Large intestine (tissue), 3 donors: Measurements from ENCODE around the gene FBXO28. TPM values are rescaled to one million over a fixed set of nuclear protein-coding genes. Genes with fewer than 3 reads are reported as not detected.

Experiments used
- DNase-seq, 2 donors: peaks; one replicate each; pipeline versions ENCODE4 v3.0.0 to v3.0.0-alpha.2; 2013
- H3K27ac ChIP-seq: one replicate; pipeline ENCODE4 v1.5.1; 2013; ENCODE audit warnings: low read length
- H3K27me3 ChIP-seq: 2 replicates; pipeline ENCODE4 v1.6.1; 2013; ENCODE audit warnings: low read length; ENCODE audit not compliant: control insufficient read depth, insufficient read depth
- H3K36me3 ChIP-seq: 2 replicates; pipeline ENCODE4 v1.6.1; 2013; ENCODE audit warnings: low read length; ENCODE audit not compliant: control insufficient read depth, insufficient read depth
- H3K4me1 ChIP-seq: one replicate; pipeline ENCODE4 v1.6.1; 2013; ENCODE audit warnings: low read length; ENCODE audit not compliant: control insufficient read depth, insufficient read depth
- H3K4me3 ChIP-seq: one replicate; pipeline ENCODE4 v1.5.1; 2013; ENCODE audit warnings: low read length
- H3K9me3 ChIP-seq: one replicate; pipeline ENCODE4 v1.6.1; 2013; ENCODE audit warnings: mild to moderate bottlenecking, low read depth, low read length, moderate library complexity; ENCODE audit not compliant: control insufficient read depth
- WGBS: methylation state at CpG from one replicate; pipeline ENCODE4 v1.1.5; 2013; ENCODE audit warnings: low lambda C conversion rate; ENCODE audit not compliant: insufficient coverage; 5-methylcytosine and 5-hydroxymethylcytosine counted together
- polyA plus RNA-seq: library from polyadenylated mRNA; unstranded; fragments of 120-200 nt; gene quantifications from one replicate; pipeline ENCODE4 v1.2.1, GENCODE V29; 2013

The FBXO28 gene
- polyA plus RNA-seq, 1 donor = 24.9 TPM

DNA sequence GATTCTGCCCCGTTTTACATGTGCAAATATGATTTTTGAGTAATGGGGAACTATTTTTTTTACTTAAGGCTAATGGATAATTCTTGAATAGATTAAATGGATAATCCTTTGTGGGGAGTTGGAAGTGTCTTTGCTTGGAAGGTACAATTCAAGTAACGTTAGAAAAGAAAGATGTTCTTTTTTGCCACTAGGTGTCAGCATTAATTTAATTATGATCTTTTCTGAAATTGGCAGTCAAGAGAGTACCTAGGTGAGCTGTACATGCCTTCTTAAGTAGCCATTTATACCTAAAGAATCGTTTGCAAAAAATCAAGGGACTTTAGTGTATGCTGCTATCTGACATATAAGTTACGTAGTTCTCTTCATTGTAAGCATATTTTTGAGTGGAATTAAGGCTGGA is 2.2 kb downstream of the FBXO28 start:
- H3K4me1 ChIP-seq = peaks cover 3% of the 10 kb centered on the region
- no peaks in the 10 kb centered on the region for H3K27me3 ChIP-seq
- peak; percentile 21 to 58 for DNase-seq
- H3K27ac ChIP-seq = no peak overlapping the region
- peaks cover 7% of the 10 kb centered on the region for H3K36me3 ChIP-seq
- no peaks in the 10 kb centered on the region for H3K9me3 ChIP-seq
- no peak overlapping the region for H3K4me3 ChIP-seq
- 17% methylated on average over 1 of the region's 4 CpGs for WGBS

DNA sequence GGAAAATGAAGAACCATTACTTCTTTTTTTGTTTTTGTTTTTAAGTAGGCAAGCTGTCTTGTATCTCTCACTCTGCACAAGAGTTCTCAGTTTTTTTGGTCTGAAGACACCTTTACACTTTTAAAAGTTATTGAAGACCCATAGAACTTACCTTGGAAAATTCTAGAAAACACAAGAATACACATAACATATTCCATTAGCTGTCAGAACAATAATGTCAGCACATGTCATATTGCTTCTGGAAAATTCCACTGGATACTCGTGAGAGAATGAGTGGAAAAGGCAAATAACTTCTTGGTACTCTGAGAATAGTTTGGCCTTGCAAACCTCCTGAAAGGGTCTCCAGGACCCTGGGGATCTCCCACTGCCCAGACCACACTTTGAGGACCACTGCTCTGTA is 4.8 kb downstream of the FBXO28 start:
- Histone ChIP-seq H3K4me1 (peaks cover 3% of the 10 kb centered on the region), H3K27ac (no peak overlapping the region), H3K9me3 (no peaks in the 10 kb centered on the region), H3K4me3 (no peak overlapping the region), H3K36me3 (peaks cover 7% of the 10 kb centered on the region), H3K27me3 (no peaks in the 10 kb centered on the region)
- no peak for DNase-seq
- no CpG with 5 or more reads among the region's 1 CpG for WGBS

DNA sequence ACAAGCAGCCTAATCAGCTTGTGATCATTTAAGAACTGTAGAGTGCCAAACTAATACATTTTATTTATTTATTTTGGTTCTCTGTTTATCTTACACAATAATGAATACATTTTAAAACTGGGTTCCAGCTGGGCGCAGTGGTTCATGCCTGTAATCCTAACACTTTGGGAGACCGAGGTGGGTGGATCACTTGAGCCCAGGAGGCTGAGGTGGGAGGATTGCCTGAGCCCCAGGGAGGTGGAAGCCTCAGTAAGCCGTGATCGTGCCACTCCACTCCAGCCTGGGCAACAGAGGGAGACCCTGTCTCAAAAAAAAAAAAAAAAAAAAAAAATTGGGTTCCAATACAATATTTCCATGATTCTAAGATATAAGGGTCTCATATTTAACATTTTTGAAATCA is 9.2 kb downstream of the FBXO28 start:
- DNase-seq = no peak

DNA sequence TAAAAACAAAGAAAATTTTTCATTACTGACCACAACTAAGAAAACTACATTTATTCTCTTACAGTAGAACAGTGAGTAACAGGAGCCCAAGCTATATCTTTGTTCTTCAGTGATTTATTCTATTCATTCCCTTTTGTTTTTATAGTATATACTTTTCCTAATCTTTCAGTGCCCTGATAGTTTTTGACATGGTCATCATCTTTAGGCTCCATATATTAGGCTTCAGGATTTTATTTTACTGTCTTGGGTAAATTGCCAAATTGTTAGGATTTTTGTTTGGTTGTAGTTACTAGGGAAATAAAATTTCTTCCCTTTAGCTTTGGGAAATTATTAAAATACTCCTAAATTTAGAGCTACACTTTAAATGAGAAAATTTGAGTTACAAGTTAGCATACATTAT is 10.3 kb downstream of the FBXO28 start:
- no peak overlapping the region for H3K27ac ChIP-seq
- no peaks in the 10 kb centered on the region for H3K9me3 ChIP-seq
- no peaks in the 10 kb centered on the region for H3K27me3 ChIP-seq
- no peak overlapping the region for H3K4me3 ChIP-seq
- no peaks in the 10 kb centered on the region for H3K4me1 ChIP-seq
- peaks cover 5% of the 10 kb centered on the region for H3K36me3 ChIP-seq
- DNase-seq = no peak

More for the DNA sequence above, 9.2 kb downstream of the FBXO28 start:
- no CpG with 5 or more reads among the region's 4 CpGs for WGBS
- Histone ChIP-seq H3K4me1 (no peaks in the 10 kb centered on the region), H3K27me3 (no peaks in the 10 kb centered on the region), H3K36me3 (peaks cover 5% of the 10 kb centered on the region), H3K27ac (no peak overlapping the region), H3K4me3 (no peak overlapping the region), H3K9me3 (no peaks in the 10 kb centered on the region)

DNA sequence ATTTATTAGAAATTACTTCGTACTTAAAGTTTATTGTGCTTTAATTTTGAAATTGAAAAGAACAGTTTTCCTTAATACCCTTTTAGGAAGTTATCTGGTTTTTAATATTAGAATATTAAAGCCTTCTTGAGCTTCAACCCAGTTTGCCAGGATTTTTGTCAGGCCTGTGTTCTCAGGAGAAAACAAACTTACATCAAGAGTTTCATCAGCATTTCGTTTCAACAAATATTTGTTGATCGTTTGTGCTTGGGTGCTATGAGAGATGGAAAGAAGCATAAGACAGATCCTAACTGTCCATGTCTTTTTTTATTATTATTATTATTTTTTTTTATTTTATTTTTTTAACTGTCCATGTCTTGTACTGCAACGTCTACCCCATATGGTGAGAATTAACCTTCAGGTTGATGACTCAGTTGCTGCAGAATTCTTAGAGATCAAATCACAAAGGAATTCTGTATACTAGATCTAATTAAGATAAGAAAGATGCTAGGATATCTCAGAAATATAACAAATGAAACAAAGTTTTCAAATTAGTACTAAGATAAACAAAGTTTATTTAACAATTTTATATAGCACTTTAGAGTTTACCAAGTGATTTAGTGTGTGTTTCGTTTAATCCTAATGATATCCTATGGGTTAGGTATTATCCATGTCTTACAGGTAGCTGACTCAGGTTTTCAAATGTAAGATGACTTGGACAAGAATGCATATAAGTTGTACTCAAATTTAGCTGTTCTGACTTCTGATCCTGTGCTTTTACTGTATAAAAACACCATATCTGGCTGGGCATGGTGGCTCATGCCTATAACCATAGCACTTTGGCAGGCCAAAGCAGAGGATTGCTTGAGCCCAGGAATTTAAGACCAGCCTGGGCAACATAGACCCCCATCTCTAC is 14.3 kb downstream of the FBXO28 start:
- H3K9me3 ChIP-seq = no peaks in the 10 kb centered on the region
- no peak overlapping the region for H3K4me3 ChIP-seq
- WGBS = 79% methylated on average over 4 of the region's 5 CpGs
- H3K4me1 ChIP-seq = no peaks in the 10 kb centered on the region
- H3K36me3 ChIP-seq = peaks cover 26% of the 10 kb centered on the region
- no peak for DNase-seq
- no peak overlapping the region for H3K27ac ChIP-seq
- H3K27me3 ChIP-seq = no peaks in the 10 kb centered on the region

DNA sequence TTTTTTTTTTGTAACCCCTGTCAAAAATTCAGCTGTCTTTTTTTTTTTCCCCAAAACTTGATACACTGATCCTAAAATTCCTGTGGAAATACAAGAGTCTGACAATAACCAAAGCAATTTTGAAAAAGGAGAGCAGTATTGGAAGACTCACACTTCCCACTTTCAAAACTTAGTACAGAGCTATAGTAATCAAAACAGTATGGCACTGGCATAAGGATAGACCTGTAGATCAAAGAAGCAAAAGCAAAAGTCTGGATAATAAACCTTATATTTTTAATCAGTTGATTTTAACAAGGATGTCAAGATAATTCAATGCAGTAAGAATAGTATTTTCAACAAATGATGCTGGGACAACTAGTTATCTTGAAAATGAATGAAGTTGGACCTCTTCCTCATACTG is 17.3 kb downstream of the FBXO28 start:
- Histone ChIP-seq H3K4me3 (no peak overlapping the region), H3K36me3 (peaks cover 33% of the 10 kb centered on the region), H3K27me3 (no peaks in the 10 kb centered on the region), H3K27ac (no peak overlapping the region), H3K4me1 (no peaks in the 10 kb centered on the region), H3K9me3 (no peaks in the 10 kb centered on the region)
- no peak for DNase-seq

DNA sequence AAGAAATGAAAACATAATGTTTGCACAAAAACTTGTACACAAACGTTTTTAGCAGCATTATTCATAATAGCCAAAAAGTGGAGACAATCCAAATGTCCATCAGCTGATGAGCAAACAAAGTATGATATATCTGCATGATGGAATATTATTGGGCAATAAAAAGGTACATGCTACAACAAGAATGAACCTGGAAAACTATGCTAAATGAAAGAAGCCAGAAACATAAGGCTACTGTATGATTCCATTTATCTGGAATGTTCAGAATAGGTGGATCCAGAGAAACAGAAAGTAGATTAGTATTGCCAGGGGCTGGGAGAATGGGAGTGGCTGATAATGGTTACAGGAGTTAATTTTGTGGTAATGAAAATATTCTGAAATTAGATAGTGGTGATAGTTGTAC is 19.0 kb downstream of the FBXO28 start:
- H3K9me3 ChIP-seq = no peaks in the 10 kb centered on the region
- no CpG with 5 or more reads among the region's 1 CpG for WGBS
- no peak for DNase-seq
- H3K27ac ChIP-seq = no peak overlapping the region
- H3K27me3 ChIP-seq = no peaks in the 10 kb centered on the region
- no peak overlapping the region for H3K4me3 ChIP-seq
- H3K4me1 ChIP-seq = no peaks in the 10 kb centered on the region
- H3K36me3 ChIP-seq = peaks cover 40% of the 10 kb centered on the region

DNA sequence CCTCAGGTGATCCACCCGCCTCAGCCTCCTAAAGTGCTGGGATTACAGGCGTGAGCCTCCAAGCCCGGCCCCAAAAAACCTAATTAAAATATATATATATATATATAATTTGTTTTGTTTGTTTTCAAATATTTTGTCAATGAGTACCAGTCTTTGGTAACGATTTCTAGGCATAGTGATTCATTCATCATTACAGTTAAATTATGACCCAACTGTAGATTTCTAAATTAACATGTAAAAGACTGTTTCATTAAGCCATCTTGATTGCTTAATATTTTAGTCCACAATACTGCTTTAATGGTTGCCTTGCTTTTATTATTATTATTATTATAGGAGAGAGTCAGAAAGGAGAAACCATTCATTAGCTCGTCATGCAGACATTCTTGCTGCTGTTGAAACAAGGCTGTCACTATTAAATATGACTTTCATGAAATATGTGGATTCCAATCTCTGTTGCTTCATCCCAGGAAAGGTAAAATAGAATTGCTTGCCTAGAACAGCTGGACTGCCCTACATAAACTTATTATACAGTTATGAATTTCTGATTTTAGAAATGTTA is 19.9 kb downstream of the FBXO28 start:
- Histone ChIP-seq H3K4me1 (no peaks in the 10 kb centered on the region), H3K27ac (no peak overlapping the region), H3K27me3 (no peaks in the 10 kb centered on the region), H3K9me3 (no peaks in the 10 kb centered on the region), H3K36me3 (peaks cover 40% of the 10 kb centered on the region), H3K4me3 (no peak overlapping the region)
- 100% methylated on average over 1 of the region's 5 CpGs for WGBS
- DNase-seq = no peak

DNA sequence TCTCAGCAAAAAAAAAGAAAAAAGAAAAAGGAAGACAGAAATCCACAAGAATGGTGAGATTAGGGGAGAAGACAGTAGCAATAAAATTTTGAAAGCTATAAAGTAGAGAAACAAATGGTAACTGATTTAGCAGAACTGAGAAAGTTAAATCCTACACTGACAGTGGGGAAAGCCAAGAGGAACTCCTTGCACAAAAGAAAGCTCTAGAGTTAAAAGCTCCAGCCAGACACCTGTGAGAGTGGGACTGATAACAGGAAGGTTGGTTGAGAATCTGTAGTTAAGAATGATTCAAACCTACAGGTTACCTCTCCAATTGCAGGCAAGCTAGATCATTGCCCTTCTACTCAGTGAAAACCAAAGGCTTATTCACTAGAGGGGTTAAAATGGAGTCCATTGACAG is 23.6 kb downstream of the FBXO28 start:
- DNase-seq = no peak
- Histone ChIP-seq H3K9me3 (no peaks in the 10 kb centered on the region), H3K27me3 (no peaks in the 10 kb centered on the region), H3K27ac (no peak overlapping the region), H3K36me3 (peaks cover 31% of the 10 kb centered on the region), H3K4me1 (no peaks in the 10 kb centered on the region), H3K4me3 (no peak overlapping the region)

DNA sequence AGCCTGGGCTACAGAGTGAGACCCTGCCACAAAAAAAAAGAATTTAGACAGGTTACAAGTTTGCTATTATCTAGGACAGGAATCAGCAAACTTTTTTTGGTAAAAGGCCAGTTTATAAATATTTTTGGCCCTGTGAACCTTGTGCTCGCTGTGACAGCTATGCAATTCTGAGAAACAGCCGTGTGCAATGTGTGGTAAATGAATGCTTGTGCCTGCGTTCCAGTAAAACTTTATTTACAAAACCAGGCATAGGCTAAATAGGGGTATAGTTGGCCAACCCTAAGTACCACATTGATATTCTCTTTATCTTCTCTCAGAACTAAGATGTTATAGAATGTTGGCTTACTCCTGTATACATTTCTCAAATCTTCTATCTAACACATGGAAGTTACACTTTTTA is 24.3 kb downstream of the FBXO28 start:
- DNase-seq = no peak
- Histone ChIP-seq H3K27ac (no peak overlapping the region), H3K36me3 (peaks cover 30% of the 10 kb centered on the region), H3K27me3 (no peaks in the 10 kb centered on the region), H3K9me3 (no peaks in the 10 kb centered on the region), H3K4me1 (no peaks in the 10 kb centered on the region), H3K4me3 (no peak overlapping the region)
- no CpG with 5 or more reads among the region's 3 CpGs for WGBS

DNA sequence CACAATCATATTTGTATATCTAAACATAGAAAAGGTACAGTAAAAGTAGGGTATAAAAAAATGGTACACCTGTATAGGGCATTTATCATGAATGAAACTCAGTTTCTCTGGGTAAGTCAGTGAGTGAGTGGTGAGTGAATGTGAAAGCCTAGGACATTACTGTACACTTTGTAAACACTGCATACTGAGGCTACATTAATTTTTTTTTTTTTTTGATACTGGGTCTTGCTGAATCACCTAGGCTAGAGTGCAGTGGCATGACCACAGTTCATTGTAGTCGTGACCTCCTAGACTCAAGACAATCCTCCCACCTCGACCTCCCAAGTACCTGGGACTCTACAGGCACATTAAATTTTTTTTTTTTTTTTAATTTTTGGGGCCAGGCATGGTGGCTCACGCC is 27.8 kb downstream of the FBXO28 start:
- peaks cover 26% of the 10 kb centered on the region for H3K36me3 ChIP-seq
- H3K27me3 ChIP-seq = no peaks in the 10 kb centered on the region
- H3K4me1 ChIP-seq = no peaks in the 10 kb centered on the region
- H3K27ac ChIP-seq = no peak overlapping the region
- H3K4me3 ChIP-seq = no peak overlapping the region
- WGBS = no CpG with 5 or more reads among the region's 3 CpGs
- no peaks in the 10 kb centered on the region for H3K9me3 ChIP-seq
- no peak for DNase-seq
